GM21367 (cell line): ENCODE measurements around the gene SF3B6.
"Not testable (repeated sequence)": the region's sequence is repeated elsewhere in the genome, so short reads cannot be mapped to it uniquely, and the experiment has no call there.

ENCODE experiments used
- ATAC-seq: cut with Tn5 transposase; IDR thresholded peaks from one replicate; pipeline ENCODE4 v1.9.1; 2021; ENCODE audit not compliant: unreplicated experiment

The SF3B6 gene

DNA sequence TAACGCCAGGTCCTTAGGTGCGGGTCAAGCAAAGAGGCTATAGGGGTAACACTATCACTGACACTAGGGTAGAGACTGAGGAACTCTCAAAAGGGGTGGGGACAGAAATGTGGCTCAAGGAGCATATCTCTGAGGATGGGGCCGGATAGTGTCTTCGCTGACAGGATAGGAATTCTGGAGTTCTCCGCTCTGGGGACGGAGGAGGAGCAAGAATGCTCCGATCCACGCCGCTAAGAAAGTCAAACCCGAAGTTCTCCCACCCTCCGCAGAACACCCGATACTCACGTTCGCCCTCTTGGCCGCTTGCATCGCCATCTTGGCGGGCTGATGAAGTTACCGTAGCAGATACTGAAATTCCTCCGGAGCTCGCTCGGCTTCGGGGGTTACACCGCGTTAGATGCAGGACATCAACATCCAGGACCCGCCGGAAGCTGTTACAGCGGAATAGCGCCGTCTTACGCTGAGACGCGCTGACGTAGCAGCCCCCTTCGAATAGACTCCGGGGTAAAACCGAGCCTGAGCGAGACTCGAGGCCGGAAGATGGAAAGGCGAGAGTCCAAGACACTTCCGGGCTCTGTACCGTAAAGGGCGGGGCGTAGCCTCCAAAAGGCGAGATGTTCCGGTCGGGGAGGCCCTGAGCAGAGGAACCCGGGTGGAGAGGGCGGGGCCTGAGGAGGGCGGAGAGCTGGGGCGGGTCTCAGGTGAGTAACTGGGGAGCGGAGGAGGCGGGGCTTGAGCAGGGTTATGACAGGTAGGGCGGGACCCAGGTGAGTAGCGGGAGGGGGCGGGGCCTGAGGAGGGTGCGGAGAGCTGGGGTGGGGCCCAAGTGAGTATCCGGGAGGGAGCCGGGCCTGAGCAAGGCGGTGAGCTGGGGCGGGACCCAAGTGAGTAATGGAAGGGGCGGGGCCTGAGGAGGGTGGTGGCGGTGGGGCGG is at the start of gene SF3B6:
SF3B6 (minus strand) TSS at position 412 of the 934 bp plus-strand sequence; CDS start at position 315, 97 bp downstream.
- ATAC-seq = peak; percentile 92

- peak; percentile 5 for ATAC-seq
Observed at GRCh38 chr2:24123922-24124580, 47.9 kb upstream of the SF3B6 start.

- peak; percentile 76 for ATAC-seq
Observed at GRCh38 chr2:24123195-24123921, 47.2 kb upstream of the SF3B6 start, which contains the start of the genes FAM228B and PFN4. TSS of gene FAM228B (plus strand) at chr2:24123469. CDS start at chr2:24124362, 893 bp downstream. TSS of gene PFN4 (minus strand) at chr2:24123334. CDS start at chr2:24122535, 799 bp downstream.

DNA sequence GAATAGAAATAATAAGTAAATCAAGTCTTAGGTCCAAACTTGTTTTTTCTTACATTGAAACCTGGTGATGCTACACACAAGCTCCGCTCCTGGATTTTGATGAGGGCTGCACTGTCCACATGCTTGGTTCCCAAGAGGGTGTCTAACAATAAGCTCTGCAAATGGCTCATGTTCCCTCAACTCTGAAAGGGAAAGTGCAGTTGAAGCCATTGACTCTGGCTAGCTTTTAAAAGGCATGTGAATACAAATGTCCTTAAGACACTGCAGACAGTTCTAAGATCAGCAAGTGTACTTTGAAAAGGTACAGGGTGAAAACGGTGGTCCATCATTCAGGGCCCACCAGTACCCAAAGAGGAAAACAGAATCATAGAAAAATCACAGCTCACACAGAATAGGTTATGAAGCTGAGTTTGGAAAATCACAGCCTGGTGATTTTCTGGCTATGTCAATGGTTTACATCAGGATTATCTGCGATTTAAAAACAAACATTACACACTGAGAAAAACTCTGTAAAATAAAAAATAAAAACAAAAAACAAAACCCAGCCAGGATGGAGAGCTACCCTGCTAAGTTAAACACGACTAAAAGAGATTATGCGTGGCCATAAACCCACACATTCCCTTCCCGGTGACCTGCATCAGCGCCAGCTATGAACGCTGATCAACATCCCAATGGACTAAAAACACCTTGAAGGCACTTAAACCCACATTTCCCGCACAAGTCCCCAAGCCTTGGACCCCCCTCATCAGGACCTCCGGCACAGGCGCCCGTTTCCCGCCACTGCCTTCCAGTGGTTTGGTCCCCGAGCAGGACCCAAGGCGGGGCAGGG is 46.5 kb upstream of the SF3B6 start:
- ATAC-seq = no peak

- ATAC-seq = no peak
Observed at GRCh38 chr2:24121469-24121868, 45.3 kb upstream of the SF3B6 start.

GRCh38 chr2:24121066-24121465 is 44.9 kb upstream of the SF3B6 start:
- ATAC-seq = no peak

DNA sequence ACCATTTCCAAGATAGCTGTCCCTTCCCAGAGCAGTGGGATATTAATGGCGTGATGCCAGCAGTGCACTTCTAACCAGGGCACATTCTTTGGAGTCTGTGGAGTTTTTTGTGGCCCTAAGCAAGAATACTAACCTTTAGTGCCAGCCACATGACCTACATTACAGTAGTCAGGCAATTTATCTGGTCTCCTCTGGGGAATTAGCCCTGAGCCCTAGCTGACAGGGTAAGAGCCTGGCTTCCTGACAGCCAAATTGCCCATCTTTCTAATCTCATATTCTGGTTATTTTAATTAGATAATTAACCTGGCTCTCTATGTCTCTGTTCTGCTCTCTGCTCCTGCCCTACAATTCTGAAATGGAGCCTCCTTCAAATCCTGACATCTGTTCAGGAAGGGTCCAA is 41.8 kb upstream of the SF3B6 start:
- ATAC-seq = no peak

DNA sequence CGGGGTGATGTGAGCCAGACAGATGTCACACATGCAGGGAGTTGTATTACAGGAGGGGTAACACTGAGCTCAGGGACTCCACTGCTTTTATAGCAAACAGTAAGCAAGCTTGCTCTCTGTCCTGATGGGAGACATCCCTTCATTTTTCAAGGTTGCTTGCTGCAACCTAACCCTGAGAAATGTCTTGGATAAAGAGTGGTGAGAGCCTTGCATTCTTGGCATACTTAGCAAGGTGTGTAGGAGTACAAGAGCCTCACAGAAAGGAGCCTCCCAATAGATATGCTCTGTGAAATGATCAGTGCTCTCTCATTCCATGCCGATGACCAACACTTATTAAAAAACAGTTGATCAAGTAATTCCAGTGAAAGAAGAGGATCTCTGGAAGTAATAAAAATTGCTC is 38.9 kb upstream of the SF3B6 start:
- ATAC-seq = no peak

- no peak for ATAC-seq
Observed at GRCh38 chr2:24111407-24111901, 35.3 kb upstream of the SF3B6 start.

- ATAC-seq = no peak
Observed at GRCh38 chr2:24110660-24111303, 34.7 kb upstream of the SF3B6 start.

DNA sequence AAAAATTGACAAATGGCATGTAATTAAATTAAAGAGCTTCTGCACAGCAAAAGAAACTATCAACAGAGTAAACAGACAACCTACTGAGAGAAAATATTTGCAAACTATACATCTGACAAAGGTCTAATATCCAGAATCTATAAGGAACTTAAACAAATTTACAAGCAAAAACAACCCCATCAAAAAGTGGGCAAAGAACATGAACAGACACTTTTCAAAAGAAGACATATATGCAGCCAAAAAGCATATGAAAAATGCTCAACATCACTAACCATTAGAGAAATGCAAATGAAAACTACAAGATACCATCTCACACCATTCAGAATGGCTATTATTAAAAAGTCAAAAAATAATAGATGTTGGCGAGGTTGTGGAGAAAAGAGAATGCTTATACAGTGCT is 33.3 kb upstream of the SF3B6 start:
- not testable (repeated sequence) for ATAC-seq

- ATAC-seq = no peak
Observed at GRCh38 chr2:24107336-24107735, 31.2 kb upstream of the SF3B6 start.

GRCh38 chr2:24106786-24107185 is 30.7 kb upstream of the SF3B6 start:
- ATAC-seq = no peak

- no peak for ATAC-seq
Observed at GRCh38 chr2:24105816-24106215, 29.7 kb upstream of the SF3B6 start.

GRCh38 chr2:24104906-24105305 is 28.8 kb upstream of the SF3B6 start:
- no peak for ATAC-seq

GRCh38 chr2:24104110-24104650 is 28.1 kb upstream of the SF3B6 start:
- ATAC-seq = no peak

DNA sequence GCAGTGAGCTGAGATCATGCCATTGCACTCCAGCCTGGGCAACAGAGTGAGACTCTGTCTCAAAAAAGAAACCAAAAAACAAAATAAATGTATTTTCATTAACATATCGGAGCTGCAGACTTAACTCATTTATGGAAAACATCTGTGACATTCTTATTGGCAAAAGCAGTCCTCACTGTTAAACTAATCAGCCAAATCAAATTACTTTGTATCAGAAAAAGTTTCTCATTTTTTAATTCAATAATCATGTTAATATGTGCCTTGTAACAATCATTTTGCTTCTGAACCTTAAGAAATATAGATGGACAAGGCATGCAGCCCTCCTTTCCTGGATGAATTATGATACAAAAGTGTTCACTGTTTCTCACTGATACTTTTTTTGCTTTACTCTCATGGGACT is 26.6 kb upstream of the SF3B6 start:
- no peak for ATAC-seq

- no peak for ATAC-seq
Observed at GRCh38 chr2:24101992-24102391, 25.9 kb upstream of the SF3B6 start.

DNA sequence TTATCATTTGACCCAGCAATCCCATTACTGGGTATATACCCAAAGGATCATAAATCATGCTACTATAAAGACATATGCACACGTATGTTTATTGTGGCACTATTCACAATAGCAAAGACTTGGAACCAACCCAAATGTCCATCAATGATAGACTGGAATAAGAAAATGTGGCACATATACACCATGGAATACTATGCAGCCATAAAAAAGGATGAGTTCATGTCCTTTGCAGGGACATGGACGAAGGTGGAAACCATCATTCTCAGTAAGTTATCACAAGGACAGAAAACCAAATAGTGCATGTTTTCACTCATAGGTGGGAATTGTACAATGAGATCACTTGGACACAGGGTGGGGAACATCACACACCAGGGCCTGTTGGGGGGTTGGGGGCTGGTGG is 24.6 kb upstream of the SF3B6 start:
- not testable (repeated sequence) for ATAC-seq
